Brain microvascular endothelial cell (primary cell): ENCODE measurements around the gene MYH7.

Experiments used
- DNase-seq: peaks from one replicate; pipeline ENCODE4 v3.0.0-alpha.2; 2020
- H3K27ac ChIP-seq: fragments of 250-450 bp; sonication (Bioruptor Pico); 2 replicates; pipeline ENCODE4 v1.5.1; 2020; ENCODE audit warnings: mild to moderate bottlenecking, moderate library complexity
- H3K27me3 ChIP-seq: fragments of 250-450 bp; sonication (Bioruptor Pico); replicated peaks from 2 replicates; pipeline ENCODE4 v1.5.1; 2020; ENCODE audit warnings: mild to moderate bottlenecking
- H3K36me3 ChIP-seq: fragments of 250-450 bp; sonication (Bioruptor Pico); replicated peaks from 2 replicates; pipeline ENCODE4 v1.5.1; 2020; ENCODE audit warnings: mild to moderate bottlenecking
- H3K4me3 ChIP-seq: 2 replicates; pipeline ENCODE4 v1.5.1; 2011; ENCODE audit warnings: low read depth, mild to moderate bottlenecking, control low read depth, low read length, moderate library complexity
- CTCF ChIP-seq: IDR thresholded peaks from 2 replicates; pipeline ENCODE4 v1.5.1; 2011; ENCODE audit warnings: low read depth, mild to moderate bottlenecking, moderate library complexity, low read length, control low read depth, inconsistent platforms; ENCODE audit errors: missing control alignments
- in situ Hi-C: cut with HindIII; loops from 2 replicates; pipeline ENCODE4 v1.10.0; 2017; ENCODE audit warnings: low sequenced_read_pairs, low pct_ligation_motif_present

Gene MYH7

GRCh38 chr14:23407516-23408306, 27.7 kb downstream of the MYH7 start, which contains the start of gene MYH6:
Gene MYH6 (minus strand): TSS chr14:23408273. CDS start chr14:23407223, 1,050 bp downstream.
- no peak for TF ChIP-seq CTCF
- in situ Hi-C loops, result no loop called here
- Histone ChIP-seq H3K4me3 (no peak within 1 kb of the TSS), H3K27me3 (no peaks in the 10 kb centered on the region), H3K36me3 (no peaks in the 10 kb centered on the region), H3K27ac (no peak within 1 kb of the TSS)
- DNase-seq, result no peak

GRCh38 chr14:23406725-23407355, 28.6 kb downstream of the MYH7 start:
- in situ Hi-C loops, result no loop called here
- Histone ChIP-seq H3K27ac (no peak overlapping the region), H3K27me3 (no peaks in the 10 kb centered on the region), H3K36me3 (no peaks in the 10 kb centered on the region), H3K4me3 (no peak overlapping the region)
- no peak for TF ChIP-seq CTCF
- no peak for DNase-seq

GRCh38 chr14:23406244-23406643, 29.2 kb downstream of the MYH7 start:
- no peak overlapping the region for H3K4me3 ChIP-seq
- in situ Hi-C loops, result no loop called here
- no peaks in the 10 kb centered on the region for H3K27me3 ChIP-seq
- no peaks in the 10 kb centered on the region for H3K36me3 ChIP-seq
- TF ChIP-seq CTCF, result no peak
- H3K27ac ChIP-seq, result no peak overlapping the region
- DNase-seq, result no peak

- H3K36me3 ChIP-seq, result no peaks in the 10 kb centered on the region
- H3K4me3 ChIP-seq, result no peak overlapping the region
- H3K27me3 ChIP-seq, result no peaks in the 10 kb centered on the region
- in situ Hi-C loops, result no loop called here
- no peak for DNase-seq
- no peak for TF ChIP-seq CTCF
- no peak overlapping the region for H3K27ac ChIP-seq
Measured at GRCh38 chr14:23405516-23406025, 29.9 kb downstream of the MYH7 start.

GRCh38 chr14:23405096-23405495, 30.4 kb downstream of the MYH7 start:
- Histone ChIP-seq H3K4me3 (no peak overlapping the region), H3K27ac (no peak overlapping the region), H3K36me3 (no peaks in the 10 kb centered on the region), H3K27me3 (no peaks in the 10 kb centered on the region)
- TF ChIP-seq CTCF, result no peak
- in situ Hi-C loops, result no loop called here
- DNase-seq, result no peak
